MG63 (cell line): ENCODE results near the gene PALD1. TPM values are rescaled to one million over a fixed set of nuclear protein-coding genes. Genes with fewer than 3 reads are reported as not detected.
A peak's percentile ranks its signal among the peaks of the same experiment; 100 is the strongest.

ENCODE experiments used
- DNase-seq: peaks from one replicate; pipeline ENCODE4 v3.0.0-alpha.2; 2020
- H3K27me3 ChIP-seq: fragments of 250-450 bp; sonication (Bioruptor Pico); 2 replicates; pipeline ENCODE4 v1.5.1; 2020; ENCODE audit warnings: mild to moderate bottlenecking, moderate library complexity
- H3K36me3 ChIP-seq: fragments of 250-450 bp; sonication (Bioruptor Pico); 2 replicates; pipeline ENCODE4 v1.5.1; 2020; ENCODE audit warnings: mild to moderate bottlenecking, moderate library complexity
- H3K4me3 ChIP-seq: fragments of 250-450 bp; sonication (Bioruptor Pico); 2 replicates; pipeline ENCODE4 v1.5.1; 2020; ENCODE audit warnings: mild to moderate bottlenecking, moderate library complexity
- H3K9me3 ChIP-seq: fragments of 250-450 bp; sonication (Bioruptor Pico); 2 replicates; pipeline ENCODE4 v1.5.1; 2020; ENCODE audit warnings: mild to moderate bottlenecking, moderate library complexity
- total RNA-seq: library from RNA; depleted of rRNA; stranded (reverse); fragments of >200 nt; shearing (Covaris generic); gene quantifications from 2 replicates; pipeline ENCODE4 v1.2.3, GENCODE V29; 2014; ENCODE audit warnings: low replicate concordance; rRNA removed

The PALD1 gene
- total RNA-seq, result 5.3 and 7.8 TPM in 2 replicates

GRCh38 chr10:70478191-70479164 lies at the start of gene PALD1:
TSS of gene PALD1 (plus strand) at chr10:70478767. CDS start at chr10:70525952, 47,185 bp downstream.
- Histone ChIP-seq H3K27me3 (no peaks in the 10 kb centered on the region), H3K4me3 (peak within 1 kb of the TSS; percentile 67), H3K9me3 (no peaks in the 10 kb centered on the region), H3K36me3 (no peaks in the 10 kb centered on the region)
- DNase-seq, result peak; percentile 85

DNA sequence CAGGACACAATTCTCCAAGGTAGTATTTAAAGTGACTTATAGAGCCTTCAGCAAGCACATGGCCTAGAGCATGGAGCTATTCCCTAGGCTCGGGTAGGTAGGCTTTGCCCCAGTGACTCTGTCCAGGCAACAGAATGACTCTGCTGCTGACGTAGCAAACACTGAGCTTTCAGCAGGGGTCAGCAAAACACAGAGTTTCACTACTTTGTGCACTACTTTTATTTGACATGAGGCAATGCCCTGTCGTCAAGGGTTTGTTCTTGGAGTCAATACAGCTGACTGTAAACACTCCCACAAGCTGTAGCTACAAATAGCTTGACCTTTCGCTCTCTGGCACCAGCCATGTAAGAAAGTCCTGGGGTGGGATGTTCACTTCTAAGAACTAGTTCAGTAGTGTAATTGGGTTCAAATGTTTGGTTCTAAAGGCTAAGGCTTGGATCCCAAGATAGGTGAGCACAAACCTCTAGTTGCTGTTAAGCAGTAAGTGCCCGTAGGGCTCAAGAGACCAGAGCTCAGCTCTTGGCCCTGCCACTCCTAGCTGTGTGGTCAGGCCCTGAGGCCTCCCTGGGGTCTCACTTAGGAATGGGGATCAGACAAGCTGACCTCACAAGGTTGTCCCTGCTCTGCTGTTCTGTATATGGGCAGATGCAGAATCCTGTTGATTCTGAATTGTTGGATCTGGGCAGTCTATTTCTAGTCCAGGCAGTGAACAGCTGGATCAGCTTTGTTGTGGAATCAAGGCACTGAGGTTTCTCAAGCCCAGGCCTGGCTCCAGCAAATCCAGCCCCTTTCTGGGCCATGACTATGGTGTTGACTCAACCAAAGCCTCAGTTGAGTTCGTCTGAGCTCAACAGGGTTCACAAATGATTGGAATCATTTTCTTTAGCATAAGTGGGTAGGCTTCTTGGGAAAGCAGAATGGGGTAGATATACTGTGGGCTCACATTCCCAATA lies 47.8 kb upstream of the PALD1 start:
- Histone ChIP-seq H3K36me3 (peaks cover 7% of the 10 kb centered on the region), H3K9me3 (no peaks in the 10 kb centered on the region), H3K4me3 (no peak overlapping the region), H3K27me3 (no peaks in the 10 kb centered on the region)
- DNase-seq, result peak; percentile 20

DNA sequence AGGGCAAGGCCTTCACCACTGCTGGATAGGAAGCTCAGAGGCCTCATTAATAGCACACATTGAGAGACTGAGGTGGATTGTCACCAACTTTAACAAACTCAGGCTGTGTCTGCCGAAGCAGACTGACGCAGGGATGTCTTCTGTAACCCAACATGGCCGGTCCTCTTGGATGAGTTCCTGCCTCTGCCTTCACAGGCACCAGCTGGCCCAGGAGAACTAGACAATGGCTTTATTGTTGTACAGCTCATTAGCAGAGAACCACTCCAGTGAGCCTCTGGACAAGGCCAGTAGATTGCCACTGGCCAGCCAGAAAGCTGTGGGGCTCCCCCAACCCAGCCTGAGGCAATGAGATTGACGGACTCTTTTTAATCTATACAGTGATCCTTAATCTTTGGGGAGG lies 46.5 kb upstream of the PALD1 start:
- DNase-seq, result no peak
- Histone ChIP-seq H3K4me3 (no peak overlapping the region), H3K9me3 (no peaks in the 10 kb centered on the region), H3K36me3 (peaks cover 5% of the 10 kb centered on the region), H3K27me3 (no peaks in the 10 kb centered on the region)

DNA sequence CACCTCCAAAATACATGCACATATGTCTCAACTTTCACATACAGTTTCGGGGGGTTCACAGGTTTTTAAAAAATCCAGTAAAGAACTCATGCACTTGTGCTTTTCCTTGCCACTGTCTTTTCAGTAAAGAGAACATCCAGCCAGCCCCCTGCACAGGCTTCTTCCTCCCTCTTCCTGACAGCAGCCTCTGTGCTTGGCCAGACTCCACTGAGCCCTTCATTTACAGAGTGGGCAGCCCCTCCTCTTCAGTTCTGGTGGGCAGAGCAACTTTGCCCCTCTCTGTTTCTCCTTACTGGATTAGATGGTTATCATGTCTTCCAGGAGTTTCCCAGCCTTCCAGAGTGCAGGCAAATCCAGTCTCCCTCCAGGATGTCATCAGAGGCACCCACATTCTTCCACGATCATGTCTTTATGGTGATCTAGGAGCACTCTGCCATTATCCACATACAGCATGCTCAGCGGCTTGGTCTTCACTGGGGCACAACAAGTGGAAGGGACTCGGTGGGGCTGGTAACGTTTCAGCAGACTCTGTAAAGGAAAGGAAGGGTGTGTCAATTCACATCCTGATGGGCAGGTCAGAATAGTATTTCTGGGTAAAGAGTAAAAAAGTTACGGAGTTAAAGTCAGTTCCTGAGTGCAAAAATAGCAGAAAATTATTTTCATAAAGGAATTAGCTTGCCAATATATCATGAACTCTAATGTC lies 45.9 kb upstream of the PALD1 start:
- no peak for DNase-seq
- H3K27me3 ChIP-seq, result no peaks in the 10 kb centered on the region
- no peaks in the 10 kb centered on the region for H3K9me3 ChIP-seq
- peaks cover 5% of the 10 kb centered on the region for H3K36me3 ChIP-seq
- H3K4me3 ChIP-seq, result no peak overlapping the region

DNA sequence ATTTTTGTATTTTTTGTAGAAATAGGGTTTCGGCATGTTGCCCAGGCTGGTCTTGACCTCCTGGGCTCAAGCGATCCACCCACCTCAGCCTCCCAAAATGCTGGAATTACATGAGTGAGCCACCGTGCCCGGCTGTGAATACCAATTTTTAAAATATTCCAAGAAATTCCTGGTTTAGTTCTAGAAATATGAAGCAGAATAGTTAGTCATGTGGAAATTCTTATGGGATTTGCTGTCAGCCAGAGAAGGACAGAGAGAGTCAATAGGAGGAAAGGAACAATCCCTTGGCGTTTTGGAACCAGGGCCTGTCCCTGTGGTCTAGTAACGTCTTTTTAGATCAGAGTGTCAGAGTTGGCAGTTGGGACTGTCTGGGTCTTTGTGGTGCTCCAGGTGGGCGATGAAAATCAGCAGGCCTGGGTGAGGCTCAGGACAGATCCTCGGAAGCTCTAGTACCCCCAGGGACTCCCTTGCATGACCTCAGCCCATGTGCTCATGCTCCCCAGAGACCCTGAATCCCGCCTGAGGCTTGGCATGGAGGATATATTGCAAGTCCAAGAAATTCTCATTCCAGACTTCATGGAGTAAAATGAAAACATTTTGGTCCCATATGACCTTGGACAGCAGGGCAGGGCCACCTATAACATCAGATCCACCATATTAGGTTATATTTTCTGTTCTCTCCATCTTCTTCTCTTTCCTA lies 44.8 kb upstream of the PALD1 start:
- no peak overlapping the region for H3K4me3 ChIP-seq
- H3K27me3 ChIP-seq, result no peaks in the 10 kb centered on the region
- H3K36me3 ChIP-seq, result peaks cover 5% of the 10 kb centered on the region
- no peak for DNase-seq
- no peaks in the 10 kb centered on the region for H3K9me3 ChIP-seq

- H3K9me3 ChIP-seq, result no peaks in the 10 kb centered on the region
- H3K27me3 ChIP-seq, result peaks cover 1% of the 10 kb centered on the region
- no peak overlapping the region for H3K4me3 ChIP-seq
- no peak for DNase-seq
- no peaks in the 10 kb centered on the region; the same call in 1 of the 2 replicates for H3K36me3 ChIP-seq
Observed at GRCh38 chr10:70435241-70436085, 43.1 kb upstream of the PALD1 start.

- no peak overlapping the region for H3K4me3 ChIP-seq
- H3K27me3 ChIP-seq, result peaks cover 10% of the 10 kb centered on the region
- H3K9me3 ChIP-seq, result no peaks in the 10 kb centered on the region
- no peak for DNase-seq
- no peaks in the 10 kb centered on the region for H3K36me3 ChIP-seq
Observed at GRCh38 chr10:70437721-70438120, 40.8 kb upstream of the PALD1 start.

DNA sequence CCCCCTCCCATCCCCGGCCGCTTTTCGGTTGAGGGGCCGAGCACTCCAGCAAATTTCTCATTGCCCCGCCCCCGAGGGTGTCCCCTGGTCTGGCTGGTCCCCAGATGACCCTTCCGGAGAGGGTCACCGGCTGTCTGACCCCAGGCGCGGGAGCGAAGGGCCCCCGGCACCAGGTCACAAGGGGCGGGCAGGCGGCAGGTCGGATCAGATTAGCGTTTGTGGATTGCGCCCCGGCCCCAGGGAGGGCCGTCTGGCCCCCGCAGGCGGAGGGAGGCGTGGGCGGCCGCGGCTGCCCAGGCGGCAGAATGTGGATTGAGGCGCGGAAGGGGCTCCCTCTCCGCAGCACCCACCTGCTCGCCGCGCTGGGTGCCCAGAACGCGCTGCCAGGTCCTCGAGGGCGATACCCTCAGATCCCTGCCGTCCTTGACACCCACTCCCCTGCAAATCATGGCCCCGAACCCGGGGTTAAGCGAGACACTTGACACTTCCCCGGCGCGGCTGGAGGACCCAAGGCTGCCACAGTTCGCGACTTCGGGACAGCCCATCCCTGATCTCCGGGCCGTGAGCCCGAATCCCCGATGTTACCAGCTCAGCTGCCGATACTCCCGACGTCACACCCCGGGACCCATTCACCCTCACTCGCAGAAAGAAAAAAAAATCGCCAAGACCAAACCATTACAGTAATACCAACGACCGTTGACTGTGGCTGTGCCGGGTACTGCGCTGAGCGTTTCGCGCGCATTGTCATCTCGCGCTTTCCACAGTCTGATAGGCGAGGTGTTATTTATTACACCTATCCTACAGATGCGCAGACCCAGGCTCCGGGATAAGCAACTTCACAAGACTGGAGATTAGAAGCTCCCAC lies 38.0 kb upstream of the PALD1 start:
- H3K4me3 ChIP-seq, result no peak overlapping the region
- no peaks in the 10 kb centered on the region for H3K9me3 ChIP-seq
- DNase-seq, result no peak
- no peaks in the 10 kb centered on the region for H3K36me3 ChIP-seq
- H3K27me3 ChIP-seq, result peaks cover 10% of the 10 kb centered on the region

DNA sequence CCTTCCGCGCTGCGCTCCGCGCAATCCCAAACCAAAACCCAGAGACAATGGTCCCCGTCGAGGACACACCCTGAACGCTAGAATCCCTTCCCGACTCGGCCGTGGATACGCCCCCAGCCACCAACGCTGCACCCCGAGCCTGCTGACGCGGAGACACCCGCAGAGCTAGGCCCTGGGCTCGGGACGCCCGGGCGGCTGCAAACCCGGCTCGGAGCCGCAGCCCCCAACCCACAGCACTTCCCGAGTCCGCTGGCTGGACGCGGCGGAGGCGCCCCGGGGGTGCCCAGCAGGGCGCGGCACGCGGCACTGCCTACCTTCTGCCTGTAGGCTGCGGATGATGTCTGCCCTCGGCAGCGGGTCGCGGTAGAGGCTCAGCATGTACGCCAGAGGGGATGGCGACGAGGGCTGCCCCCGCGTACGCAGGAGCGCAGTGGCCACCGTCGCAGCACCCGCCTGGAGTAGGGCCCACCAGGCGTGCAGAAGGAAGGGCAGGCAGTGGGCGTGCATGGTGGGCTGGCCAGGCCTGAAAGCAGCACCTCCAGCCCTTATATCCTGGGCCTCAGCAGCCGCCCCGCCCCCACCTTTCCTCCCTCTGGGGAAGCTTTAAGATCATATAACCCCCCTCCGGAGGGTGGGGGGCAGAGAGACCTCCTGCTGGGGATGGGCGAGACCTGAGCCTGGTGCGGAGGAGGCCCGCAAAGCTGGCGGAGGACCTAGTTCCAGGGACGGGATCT lies 37.2 kb upstream of the PALD1 start, which contains the start of gene NODAL:
Gene NODAL, minus strand, starts transcription at position 521 of the 734 bp plus-strand sequence. Its CDS starts 14 bp downstream, at position 507.
- DNase-seq, result no peak
- peaks cover 10% of the 10 kb centered on the region for H3K27me3 ChIP-seq
- no peaks in the 10 kb centered on the region for H3K9me3 ChIP-seq
- H3K36me3 ChIP-seq, result no peaks in the 10 kb centered on the region
- H3K4me3 ChIP-seq, result no peak within 1 kb of the TSS

DNA sequence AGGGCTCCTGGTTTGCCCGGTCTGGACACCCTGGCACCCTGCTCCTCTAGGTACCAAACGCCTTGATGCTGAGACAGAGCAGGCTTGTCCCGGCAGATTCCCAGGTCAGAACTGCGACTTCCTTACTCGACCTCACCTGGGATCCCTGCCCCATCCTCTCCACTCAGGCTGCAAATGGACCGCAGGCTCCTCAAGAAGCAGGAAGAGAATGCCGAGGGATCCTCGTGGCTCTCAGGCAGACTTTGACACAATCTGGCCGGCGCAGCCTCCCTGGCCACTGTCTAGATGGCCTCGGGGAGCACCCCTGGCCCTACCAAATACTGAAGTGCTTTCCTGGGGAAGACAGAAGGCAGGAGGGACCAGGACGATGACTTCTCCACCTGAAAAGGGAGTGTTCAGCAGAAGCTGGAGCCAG lies 36.7 kb upstream of the PALD1 start:
- Histone ChIP-seq H3K36me3 (no peaks in the 10 kb centered on the region), H3K27me3 (peaks cover 10% of the 10 kb centered on the region), H3K4me3 (no peak overlapping the region), H3K9me3 (no peaks in the 10 kb centered on the region)
- no peak for DNase-seq

- H3K36me3 ChIP-seq, result no peaks in the 10 kb centered on the region
- no peak overlapping the region for H3K4me3 ChIP-seq
- H3K27me3 ChIP-seq, result peaks cover 10% of the 10 kb centered on the region
- DNase-seq, result no peak
- H3K9me3 ChIP-seq, result no peaks in the 10 kb centered on the region
Observed at GRCh38 chr10:70442332-70442988, 36.1 kb upstream of the PALD1 start.

DNA sequence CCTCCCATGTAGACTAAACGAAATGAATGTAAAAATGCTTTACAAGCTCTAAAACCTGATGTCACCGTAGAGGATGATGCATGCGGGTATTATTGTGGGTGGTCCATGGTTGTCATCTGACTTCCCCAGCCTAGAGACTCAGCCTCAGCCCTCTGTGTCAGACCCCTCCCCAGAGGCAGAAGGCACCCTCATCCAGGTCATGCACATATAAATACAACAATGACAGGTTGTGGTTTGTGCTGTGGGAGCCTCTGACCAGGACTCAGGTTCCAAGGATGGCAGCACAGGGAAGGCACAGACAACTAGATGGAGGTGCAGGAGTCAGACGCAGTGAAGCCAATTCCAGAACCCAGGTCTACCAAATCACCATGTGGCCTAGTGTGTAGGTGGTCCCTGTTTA lies 33.8 kb upstream of the PALD1 start:
- Histone ChIP-seq H3K27me3 (peaks cover 10% of the 10 kb centered on the region), H3K4me3 (no peak overlapping the region), H3K9me3 (no peaks in the 10 kb centered on the region), H3K36me3 (no peaks in the 10 kb centered on the region)
- no peak for DNase-seq
